HEK293T (cell line): ENCODE data around the gene PRKCE.

Experiments used
- ARNT ChIP-seq: fragments of 450-650 bp; IDR thresholded peaks from 2 replicates; pipeline ENCODE4 v1.6.1; 2017; ENCODE audit warnings: mild to moderate bottlenecking
- BHLHE40 ChIP-seq: fragments of 450-650 bp; IDR thresholded peaks from 2 replicates; pipeline ENCODE4 v1.6.1; 2016; ENCODE audit warnings: mild to moderate bottlenecking, moderate library complexity, borderline replicate concordance
- ELF4 ChIP-seq: fragments of 450-650 bp; IDR thresholded peaks from 2 replicates; pipeline ENCODE4 v1.6.1; 2017; ENCODE audit warnings: antibody characterized with exemption
- FOXA1 ChIP-seq: fragments of 450-650 bp; IDR thresholded peaks from 2 replicates; pipeline ENCODE4 v1.6.1; 2016; ENCODE audit warnings: mild to moderate bottlenecking
- FOXK2 ChIP-seq: fragments of 450-650 bp; IDR thresholded peaks from 2 replicates; pipeline ENCODE4 v1.6.1; 2016; ENCODE audit warnings: mild to moderate bottlenecking
- FOXM1 ChIP-seq: fragments of 450-650 bp; IDR thresholded peaks from 2 replicates; pipeline ENCODE4 v1.6.1; 2017; ENCODE audit warnings: mild to moderate bottlenecking, borderline replicate concordance
- HDGF ChIP-seq: fragments of 450-650 bp; IDR thresholded peaks from 2 replicates; pipeline ENCODE4 v1.6.1; 2017; ENCODE audit warnings: antibody characterized with exemption, borderline replicate concordance
- LEF1 ChIP-seq: fragments of 450-650 bp; IDR thresholded peaks from 2 replicates; pipeline ENCODE4 v1.6.1; 2017; ENCODE audit warnings: mild to moderate bottlenecking, borderline replicate concordance
- NFRKB ChIP-seq: fragments of 450-650 bp; IDR thresholded peaks from 2 replicates; pipeline ENCODE4 v1.6.1; 2016; ENCODE audit warnings: mild to moderate bottlenecking, moderate library complexity
- SP1 ChIP-seq: fragments of 450-650 bp; IDR thresholded peaks from 2 replicates; pipeline ENCODE4 v1.6.1; 2017
- SUZ12 ChIP-seq: fragments of 450-650 bp; IDR thresholded peaks from 2 replicates; pipeline ENCODE4 v1.6.1; 2016; ENCODE audit warnings: mild to moderate bottlenecking
- TARDBP ChIP-seq: fragments of 450-650 bp; IDR thresholded peaks from 2 replicates; pipeline ENCODE4 v1.6.1; 2016
- ZNF384 ChIP-seq: fragments of 450-650 bp; IDR thresholded peaks from 2 replicates; pipeline ENCODE4 v1.6.1; 2016
- TF ChIP-seq, protein P1 (sequence below): fragments of 450-650 bp; IDR thresholded peaks from 2 replicates; pipeline ENCODE4 v1.6.1; 2016

DNA sequence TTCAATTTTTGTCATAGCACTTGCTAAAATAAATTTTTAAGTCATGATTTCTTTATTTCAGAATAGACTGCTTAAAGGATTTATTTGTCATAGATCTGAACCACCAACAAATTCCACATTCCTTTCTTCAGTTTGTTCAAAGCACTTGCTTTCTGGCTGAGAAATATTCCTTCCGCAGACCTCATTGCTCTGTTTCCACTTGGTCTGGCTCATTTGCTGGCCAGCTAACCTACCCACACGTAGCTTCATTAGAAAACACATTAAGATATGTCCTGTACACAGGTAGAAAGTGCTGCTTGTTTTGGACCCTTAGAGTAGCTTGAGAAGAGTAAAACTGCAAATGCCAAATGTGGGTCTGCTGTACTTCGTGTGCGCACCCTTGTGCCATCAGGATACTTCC, 479.0 kb downstream of the PRKCE start:
- TF ChIP-seq SP1, result no peak
- TF ChIP-seq BHLHE40, result no peak
- no peak for TF ChIP-seq HDGF
- no peak for TF ChIP-seq FOXA1
- TF ChIP-seq FOXM1, result no peak
- TF ChIP-seq, protein P1, sequence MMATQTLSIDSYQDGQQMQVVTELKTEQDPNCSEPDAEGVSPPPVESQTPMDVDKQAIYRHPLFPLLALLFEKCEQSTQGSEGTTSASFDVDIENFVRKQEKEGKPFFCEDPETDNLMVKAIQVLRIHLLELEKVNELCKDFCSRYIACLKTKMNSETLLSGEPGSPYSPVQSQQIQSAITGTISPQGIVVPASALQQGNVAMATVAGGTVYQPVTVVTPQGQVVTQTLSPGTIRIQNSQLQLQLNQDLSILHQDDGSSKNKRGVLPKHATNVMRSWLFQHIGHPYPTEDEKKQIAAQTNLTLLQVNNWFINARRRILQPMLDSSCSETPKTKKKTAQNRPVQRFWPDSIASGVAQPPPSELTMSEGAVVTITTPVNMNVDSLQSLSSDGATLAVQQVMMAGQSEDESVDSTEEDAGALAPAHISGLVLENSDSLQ, result no peak
- no peak for TF ChIP-seq NFRKB
- TF ChIP-seq ZNF384, result no peak
- TF ChIP-seq FOXK2, result no peak
- TF ChIP-seq ELF4, result no peak
- TF ChIP-seq TARDBP, result no peak
- TF ChIP-seq LEF1, result no peak
- no peak for TF ChIP-seq SUZ12
- no peak for TF ChIP-seq ARNT
